HG02870 (cell line): ENCODE results near the gene ZCCHC4.

Source experiments
- ATAC-seq: cut with Tn5 transposase; IDR thresholded peaks from one replicate; pipeline ENCODE4 v1.9.1; 2021; ENCODE audit warnings: mild to moderate bottlenecking, moderate library complexity; ENCODE audit not compliant: unreplicated experiment

The ZCCHC4 gene

DNA sequence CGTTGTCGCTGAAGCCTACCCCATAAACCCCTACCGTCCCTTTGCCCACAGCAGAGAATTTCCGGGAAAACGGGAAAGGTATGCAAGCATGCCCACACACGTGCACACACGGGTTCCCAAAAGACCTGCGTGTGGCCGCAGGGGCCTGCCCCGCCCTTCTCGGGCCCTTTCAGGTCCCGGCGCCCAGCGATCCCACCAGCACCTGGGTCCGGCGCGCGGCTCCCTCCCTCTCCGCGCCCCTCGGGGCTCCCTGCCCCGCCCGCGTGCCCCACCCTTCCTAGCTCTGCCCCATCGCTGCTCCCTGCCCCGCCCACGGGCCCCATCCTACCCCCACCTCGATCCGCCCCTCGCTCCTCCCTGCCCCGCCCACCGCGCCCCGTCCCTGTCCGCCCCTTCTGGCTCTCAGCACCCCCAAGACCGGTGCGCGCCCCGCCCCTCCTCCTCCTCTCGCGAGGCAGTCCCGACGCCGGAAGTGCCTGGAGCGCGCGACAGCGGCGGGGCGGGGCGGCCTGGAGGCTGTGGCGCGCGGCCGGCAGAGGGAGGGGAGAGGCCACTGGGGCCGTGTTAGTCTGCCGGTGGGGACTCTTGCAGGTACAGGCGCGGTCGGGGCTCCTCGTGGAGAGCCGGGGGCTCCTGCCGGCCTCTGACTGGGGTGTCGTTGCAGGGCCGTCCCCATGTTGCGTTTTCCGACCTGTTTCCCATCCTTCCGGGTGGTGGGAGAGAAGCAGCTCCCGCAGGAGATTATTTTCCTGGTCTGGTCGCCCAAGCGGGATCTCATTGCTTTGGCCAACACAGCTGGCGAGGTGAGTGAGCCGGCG, 64.4 kb downstream of the ZCCHC4 start, which contains the start of gene ANAPC4:
TSS of gene ANAPC4 (plus strand) at position 510 of the 818 bp plus-strand sequence. CDS start at position 675, 165 bp downstream.
- peak; percentile 94 for ATAC-seq

DNA sequence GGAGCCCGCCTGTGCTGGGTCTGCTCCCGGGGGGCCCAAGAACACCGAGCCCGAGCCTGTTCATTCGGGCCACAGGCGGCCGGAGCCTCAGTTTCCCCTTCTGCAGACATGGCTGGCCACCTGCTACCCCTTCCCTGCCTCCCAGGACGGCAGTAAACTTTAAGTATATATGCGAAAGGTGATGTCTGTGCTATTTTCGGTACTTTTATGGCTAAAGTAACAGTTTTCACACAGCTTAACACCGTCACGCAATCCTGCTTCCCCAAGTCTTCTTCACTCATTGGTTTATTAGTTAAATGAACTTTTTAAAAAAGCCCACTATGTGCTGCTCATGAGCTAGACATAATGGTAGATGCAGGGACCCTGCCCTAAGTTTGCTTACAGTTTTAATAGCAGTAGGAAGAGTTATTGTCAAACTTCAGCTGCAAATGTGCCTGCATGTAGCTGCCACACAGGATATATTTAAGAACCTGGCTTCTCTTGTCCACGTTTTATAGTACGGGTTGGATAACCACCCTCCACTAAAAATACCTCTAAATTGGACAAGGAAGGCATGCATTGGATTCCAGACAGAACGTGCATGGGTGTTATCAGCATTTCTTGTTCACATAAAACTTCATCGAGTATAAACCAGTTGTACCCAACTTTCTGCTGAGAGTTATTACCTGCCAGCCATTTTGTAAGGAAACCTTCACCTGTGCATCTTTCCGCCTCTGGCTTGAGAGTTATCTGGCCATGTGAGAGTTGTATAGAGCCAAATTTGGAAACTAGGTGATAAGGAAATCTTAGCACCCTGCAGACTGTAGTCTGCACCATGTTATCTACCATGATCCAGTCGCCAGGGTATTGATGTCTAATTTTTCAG, 65.2 kb downstream of the ZCCHC4 start:
- peak; percentile 3 for ATAC-seq

DNA sequence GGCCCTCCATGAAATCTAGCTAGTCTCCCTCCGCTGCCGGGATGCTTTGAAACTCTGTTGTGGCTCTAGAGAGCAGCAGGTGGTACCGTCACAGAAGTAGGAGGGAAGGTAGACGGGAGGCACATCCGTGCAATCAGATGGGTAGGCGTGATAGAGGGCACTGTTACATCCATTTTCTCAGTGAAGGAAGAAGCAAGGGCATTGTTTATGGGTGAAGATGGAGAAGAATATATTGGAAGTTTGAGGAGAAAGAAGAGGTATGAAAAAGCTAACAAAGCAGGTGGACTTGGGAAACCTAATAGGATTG, 65.8 kb downstream of the ZCCHC4 start:
- no peak for ATAC-seq

DNA sequence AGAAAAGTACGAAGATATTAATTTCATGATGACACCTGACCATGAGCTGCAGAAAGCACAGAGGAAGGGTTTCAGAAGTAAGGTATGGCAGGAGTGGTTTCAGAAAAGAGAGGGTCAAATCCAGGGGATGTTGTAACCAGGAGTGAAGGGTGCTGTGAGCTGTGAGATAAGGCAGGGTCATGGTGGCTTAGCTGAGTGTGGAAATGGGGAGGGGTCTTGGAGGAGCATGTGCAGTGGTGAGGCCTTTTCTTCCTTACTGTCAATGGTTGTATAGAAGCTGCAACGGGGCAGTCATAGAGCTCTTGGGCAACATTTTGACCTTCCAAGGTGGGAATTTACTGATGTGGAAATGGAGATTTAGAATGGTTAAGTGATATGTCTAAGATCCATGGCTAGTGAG, 67.0 kb downstream of the ZCCHC4 start:
- no peak for ATAC-seq

DNA sequence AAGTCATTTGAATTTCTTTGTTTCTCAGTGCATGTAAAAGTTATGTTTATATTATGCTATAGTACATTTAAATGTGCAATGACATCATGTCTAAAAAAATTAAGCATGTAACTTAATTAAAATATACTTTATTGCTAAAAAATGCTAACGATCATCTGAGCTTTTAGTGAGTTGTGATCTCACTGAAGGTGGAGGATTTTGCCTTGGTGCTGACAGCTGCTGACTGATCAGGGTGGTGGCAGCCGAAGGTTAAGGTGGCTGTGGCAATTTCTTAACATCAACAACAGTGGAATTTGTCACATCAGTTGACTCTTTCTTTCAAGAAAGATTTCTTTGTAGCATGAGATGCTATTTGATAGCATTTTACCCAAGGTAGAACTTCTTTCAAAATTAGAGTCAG, 71.1 kb downstream of the ZCCHC4 start:
- no peak for ATAC-seq

DNA sequence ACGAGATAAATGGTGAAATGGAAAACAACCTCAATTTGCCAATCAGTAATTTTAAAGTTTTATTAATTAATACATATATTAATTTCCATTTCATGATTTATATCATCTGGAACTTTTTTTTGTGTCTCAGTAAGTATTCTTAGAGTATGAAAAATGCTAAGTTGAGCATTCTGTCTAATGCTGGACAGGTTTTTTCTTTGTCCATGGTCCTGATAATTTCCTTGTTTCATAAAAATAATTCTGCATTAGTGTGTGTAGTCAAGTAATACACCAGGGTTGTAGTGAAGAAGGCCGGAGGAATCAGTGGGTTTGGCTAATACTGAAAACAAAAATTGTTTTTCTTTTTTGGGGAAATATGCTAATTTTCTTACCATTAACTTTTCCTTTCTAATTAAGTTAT, 74.4 kb downstream of the ZCCHC4 start:
- no peak for ATAC-seq

DNA sequence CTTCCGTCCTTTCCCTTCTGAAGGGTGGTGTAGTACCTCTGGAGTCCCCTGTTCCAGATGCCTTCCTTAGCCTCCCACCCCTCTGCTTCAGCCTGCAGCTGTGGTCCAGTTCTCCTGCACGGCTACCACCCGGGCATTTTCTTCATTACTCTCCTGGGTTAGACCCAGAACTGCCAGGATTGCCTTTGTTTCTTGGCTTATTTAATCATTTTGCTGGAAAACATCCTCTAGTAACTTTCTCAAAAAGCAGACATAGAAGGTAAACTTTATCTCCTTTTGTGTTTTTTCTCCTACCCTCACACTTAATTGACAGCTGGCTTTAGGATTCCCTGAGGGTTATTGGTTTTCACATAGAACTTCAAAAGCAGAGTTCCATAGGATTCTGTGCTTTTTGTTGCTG, 84.7 kb downstream of the ZCCHC4 start:
- no peak for ATAC-seq

DNA sequence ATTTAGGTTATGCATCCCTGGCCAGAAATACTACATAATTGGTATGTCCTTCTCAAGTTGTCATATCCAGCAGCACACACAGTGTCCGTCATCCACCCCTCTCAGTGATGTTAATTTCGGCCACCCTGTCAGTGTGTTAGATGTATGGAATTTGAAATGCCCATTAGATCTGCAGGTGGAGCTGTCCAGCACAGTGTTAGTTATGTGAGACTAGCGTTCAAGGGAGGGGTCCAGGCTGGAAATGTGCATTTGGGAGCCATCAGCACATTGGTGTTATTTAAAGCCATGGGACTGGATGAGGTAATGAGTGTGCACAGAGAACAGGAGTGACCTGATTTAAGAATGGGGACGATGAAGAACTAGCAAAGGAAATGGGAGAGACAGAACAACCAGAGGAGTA, 86.9 kb downstream of the ZCCHC4 start:
- no peak for ATAC-seq

DNA sequence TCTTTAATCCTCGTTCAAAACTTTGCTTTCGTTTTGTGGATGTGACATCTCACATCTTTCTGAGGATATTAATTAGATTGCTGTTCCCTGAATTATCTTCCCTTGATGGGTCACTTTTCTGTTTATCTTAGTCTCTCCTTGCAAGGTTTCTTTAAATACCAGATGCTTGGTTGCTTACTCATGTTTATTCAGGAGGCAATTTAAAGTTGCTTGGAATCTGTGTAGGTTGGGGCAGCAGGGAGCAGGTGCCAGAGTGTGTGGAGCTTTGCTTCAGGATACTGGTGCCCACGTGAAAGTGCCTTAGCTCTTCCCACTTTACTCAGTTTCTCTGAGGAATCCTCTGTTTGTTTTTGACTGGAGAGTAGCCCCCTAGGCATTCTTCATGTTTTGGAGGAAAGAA, 88.5 kb downstream of the ZCCHC4 start:
- ATAC-seq = no peak

DNA sequence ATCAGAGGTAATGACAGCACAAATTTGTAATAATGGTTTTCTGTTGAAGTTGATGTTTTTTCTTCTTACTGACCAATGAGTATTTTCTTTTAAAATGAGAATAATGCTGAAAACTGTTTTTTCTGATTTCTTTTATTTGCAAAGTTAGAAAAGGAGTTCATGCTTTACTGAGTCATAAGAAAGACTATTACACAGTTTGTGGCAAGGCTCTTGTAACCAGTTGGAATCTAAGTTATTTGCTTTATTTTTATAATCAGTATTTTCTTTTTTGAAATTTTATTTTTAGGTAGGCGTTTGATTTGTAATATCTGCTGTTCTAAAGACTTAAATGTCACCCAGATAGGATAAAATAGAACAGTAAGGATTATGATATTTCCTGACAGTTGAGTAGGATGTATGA, 89.9 kb downstream of the ZCCHC4 start:
- ATAC-seq = no peak

DNA sequence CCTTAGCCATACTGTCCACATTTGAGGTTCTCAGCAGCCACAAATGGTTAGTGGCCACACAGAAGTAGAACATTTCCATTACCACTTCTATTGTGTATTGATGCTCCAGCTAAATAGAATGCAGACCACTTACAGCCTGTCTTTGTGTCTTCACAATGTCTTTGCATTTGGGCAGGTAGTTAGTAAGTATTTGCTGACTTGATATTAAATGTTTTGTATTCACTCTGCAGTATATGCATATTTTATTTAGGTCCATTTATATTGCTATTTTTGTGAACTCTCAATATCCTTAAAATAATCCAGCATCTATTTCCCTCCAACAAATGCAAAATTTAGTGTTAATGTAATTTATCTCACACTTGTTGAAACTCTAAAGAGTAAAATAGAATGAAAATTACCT, 91.1 kb downstream of the ZCCHC4 start:
- ATAC-seq = no peak

DNA sequence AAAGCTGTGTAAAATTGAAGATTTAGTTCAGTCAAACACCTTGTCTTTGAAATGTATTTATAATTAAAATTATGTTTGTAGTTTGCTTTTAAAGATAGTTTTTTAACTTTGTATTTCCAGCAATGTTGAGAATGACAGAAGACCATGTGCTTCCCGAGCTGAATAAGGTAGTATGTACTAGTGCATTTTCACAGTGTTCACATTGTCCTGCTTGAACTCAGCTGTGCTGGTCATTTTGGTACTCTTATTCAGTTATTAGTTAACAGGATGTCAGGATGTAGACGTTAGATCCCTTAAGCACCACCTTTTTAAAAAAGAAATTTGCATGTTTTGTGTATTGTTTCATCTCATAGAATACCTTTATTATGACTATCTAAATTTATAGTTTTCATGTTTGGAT, 92.9 kb downstream of the ZCCHC4 start:
- no peak for ATAC-seq

DNA sequence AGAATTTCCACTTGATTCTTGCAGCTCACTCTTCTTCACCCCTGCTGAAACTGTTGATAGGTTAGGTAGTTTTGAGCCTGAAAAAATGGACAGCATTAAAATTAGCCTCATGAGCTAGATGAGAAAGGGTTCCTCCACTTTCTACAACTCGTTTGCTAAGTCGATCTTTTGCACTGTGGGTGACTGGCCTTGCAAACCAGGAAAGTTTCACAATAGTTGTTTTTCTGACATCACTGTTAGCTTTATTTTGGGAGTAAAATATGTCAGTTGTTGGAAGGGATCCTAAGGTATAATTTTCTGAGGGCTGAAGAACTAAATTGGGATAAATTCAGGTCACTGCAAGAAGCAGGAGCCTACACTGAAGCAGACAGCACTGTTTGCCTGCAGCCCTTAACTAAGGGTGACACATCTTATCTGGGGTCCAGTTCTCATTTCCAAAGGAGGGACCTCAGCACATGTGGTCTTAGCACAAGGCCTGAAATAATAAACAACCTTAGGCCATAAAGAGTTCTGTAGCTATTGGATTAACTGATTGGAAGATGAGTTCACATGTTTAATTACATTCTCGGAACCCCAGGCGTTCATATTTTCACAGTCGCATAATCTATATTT, 93.6 kb downstream of the ZCCHC4 start:
- ATAC-seq = no peak

DNA sequence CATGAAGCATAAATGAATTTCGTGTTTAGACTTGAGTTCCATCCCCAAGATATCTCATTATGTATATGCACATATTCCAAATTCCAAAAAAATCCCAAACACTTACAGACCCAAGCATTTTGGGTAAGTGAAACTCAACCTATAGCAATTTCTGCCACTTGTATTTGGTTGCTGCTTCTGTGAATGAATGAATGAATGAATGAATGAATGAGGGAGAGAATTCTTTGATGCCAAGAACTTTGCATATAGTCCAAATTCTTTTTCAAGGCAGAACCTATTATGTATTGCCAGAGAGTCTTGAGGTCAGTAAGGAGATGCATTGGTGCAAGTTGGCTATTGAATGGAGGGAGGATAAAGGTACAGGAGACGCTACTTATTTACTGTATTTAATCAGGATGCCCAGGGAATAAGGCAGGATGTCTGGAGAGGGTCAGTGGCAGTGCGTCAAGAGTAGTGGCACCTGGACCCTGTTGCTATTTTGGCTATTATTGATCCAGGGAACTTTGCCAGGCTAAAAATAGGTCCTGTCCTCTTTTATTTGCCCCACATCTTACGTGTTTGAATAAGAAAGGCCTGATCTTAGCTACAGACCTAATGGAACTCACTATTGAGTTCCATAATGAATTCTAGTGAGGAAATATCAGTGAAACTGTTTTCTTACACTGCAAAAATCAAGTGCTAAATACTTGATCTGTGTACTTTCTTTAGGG, 98.4 kb downstream of the ZCCHC4 start:
- ATAC-seq = no peak

DNA sequence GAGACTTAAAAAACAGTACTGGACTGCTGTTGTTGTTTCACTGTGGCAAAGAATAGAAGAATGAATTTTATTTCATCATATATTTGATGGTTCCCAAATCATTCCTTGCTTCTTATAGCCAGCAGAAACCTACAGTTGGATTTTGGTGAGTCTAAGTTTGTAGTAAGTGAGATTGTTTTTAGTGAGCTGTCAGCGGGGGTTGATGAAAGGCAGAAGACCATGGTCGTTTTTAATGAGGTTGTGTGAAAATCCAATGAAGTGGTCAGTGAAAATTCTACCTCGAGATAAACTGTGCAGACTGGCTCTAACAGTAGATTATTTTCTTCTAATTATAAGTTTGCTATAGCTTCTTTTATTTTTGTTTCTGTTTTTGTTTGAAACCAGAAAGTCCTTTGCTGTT, 100.7 kb downstream of the ZCCHC4 start:
- no peak for ATAC-seq

DNA sequence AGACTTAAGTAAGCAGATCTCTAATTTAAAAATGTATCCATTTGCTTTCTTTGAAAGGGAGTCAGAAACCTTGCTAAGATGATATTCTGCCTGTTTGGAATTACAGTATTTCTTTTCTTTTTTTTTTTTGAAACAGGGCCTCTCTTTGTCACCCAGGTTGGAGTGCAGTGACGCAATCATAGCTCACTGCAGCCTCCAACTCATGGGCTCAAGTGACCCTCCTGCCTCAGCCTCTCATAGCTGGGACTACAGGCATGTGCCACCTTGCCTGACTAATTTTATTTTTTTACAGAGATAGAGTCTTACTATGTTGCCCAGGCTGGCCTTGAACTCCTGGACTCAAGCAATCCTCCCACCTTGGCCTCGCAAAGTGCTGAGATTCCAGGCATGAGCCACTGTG, 104.4 kb downstream of the ZCCHC4 start:
- ATAC-seq = no peak
